Bone marrow (tissue), 2 donors: Measurements from ENCODE around the gene CA6.
"Not testable (repeated sequence)": the region's sequence is repeated elsewhere in the genome, so short reads cannot be mapped to it uniquely, and the experiment has no call there.

Experiments
- DNase-seq, 2 donors: peaks; one replicate each; lab custom pipeline; 2025; lab: John Stamatoyannopoulos, UW

Gene CA6

DNA sequence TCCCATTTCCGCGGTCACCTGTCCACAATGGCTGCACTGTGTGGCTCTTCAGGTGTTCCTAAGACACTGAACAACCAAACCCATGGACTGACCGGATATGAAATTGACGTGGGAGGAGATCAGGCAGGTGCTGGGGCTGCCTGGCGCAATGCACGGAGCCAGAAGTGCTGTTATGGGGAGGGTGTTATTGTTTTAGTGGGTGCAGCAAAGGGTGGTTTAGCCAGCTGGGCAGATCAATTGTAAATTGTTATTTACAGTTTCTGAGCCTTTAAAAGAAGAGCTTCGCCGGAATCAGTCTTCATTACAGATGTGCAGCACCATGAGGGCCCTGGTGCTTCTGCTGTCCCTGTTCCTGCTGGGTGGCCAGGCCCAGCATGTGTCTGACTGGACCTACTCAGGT is at the start of gene CA6:
Gene CA6 (plus strand): TSS at position 301 of the 400 bp plus-strand sequence. CDS start 19 bp downstream, at position 320.
- no peak for DNase-seq

DNA sequence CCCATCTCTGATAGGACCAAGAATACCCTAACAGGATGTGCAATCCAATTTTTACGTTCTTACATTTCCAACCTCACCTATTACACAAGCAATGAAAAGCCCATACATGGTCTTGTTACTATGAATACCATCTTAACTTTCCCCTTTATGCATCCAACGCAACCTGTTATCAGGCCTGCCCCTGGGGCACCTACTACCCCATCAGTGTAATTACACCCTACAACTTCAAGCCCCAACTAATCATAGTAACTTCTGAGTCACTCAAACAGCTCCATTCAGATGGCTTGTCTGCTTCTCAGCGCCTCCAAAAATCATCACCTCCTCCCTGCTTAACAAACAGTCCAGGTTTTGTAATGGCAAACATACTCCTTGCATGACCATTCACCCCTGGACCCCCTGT is 48.9 kb upstream of the CA6 start:
- not testable (repeated sequence) for DNase-seq

DNA sequence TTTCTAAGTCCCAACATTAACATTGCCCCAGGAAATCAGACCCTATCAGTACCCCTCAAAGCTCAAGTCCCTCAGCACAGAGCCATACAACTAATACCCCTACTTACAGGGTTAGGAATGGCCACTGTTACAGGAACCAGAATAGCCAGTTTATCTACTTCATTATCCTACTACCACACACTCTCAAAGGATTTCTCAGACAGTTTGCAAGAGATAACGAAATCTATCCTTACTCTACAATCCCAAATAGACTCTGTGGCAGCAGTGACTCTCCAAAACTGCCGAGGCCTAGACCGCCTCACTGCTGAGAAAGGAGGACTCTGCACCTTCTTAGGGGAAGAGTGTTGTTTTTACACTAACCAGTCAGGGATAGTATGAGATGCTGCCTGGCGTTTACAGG is 48.2 kb upstream of the CA6 start:
- not testable (repeated sequence) for DNase-seq

DNA sequence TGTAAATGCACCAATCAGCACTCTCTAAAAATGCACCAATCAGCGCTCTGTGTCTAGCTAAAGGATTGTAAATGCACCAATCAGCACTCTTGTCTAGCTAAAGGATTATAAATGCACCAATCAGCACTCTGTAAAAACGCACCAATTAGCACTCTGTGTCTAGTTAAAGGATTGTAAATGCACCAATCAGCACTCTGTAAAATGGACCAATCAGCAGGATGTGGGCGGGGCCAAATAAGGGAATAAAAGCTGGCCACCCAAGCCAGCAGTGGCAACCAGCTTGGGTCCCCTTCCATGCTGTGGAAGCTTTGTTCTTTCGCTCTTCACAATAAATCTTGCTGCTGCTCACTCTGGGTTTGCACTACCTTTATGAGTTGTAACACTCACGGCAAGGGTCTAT is 47.2 kb upstream of the CA6 start:
- DNase-seq = not testable (repeated sequence)

DNA sequence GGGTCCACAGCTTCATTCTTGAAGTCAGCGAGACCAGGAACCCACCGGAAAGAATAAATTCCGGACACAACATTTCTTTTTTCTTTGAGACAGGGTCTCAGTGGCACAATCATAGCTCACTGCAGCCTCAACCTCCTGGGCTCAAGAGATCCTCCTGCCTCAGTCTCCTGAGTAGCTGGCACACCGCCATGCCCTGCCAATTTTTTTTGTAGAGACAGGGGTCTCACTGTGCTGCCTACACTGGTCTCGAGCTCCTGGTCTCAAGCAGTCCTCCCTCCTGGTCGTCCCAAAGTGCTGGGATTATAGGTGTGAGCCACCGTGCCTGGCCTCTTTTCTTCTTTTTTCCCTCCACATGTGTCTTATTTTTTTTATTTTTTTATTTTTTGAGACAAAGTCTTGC is 46.6 kb upstream of the CA6 start:
- DNase-seq = no peak

DNA sequence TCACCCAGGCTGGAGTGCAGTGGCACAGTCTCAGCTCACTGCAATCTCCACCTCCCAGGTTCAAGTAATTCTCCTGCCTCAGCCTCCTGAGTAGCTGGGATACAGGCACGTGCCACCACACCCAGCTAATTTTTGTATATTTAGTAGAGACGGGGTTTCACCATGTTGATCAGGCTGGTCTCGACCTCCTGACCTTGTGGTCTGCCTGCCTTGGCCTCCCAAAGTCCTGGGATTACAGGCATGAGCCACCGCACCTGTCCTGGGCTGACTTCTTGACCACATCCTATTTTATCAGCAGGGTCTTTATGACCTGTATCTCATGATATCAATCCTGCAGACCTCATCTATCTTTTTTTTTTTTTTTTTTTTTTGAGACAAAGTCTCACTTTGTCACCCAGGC is 45.0 kb upstream of the CA6 start:
- DNase-seq = not testable (repeated sequence)

DNA sequence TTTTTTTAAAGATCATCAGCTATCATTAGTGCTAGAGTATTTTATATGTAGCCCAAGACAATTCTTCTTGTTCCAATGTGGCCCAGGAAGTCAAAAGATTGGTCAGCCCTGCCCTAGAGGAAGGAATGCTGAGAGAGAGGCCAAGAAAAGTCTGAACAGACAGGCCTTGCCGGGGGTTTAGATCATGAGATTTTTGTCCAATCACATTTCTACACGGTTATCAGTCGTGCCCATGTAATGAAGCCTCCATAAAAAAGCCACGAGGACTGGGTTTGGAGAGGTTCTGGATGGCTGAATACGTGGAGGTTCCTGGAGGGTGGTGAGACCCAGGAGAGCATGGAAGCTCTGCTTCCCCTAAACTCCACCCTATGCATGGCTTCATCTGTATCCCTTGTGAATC is 42.9 kb upstream of the CA6 start:
- no peak for DNase-seq

DNA sequence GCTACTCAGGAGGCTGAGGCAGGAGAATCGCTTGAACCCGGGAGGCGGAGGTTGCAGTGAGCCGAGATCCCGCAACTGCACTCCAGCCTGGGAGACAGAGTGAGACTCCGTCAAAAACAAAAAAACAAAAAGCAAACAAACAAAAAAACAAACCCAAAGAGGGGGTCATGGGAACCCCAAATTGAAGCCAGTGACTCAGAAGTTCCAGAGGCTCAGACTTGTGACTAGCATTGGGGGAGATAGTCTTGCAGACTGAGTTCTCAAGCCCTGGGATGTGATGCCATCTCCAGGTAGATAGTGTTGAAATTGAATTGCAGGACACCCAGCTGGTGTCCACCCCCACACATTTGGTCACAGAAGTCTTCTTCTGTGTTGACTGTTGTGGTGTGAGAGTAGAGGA is 42.3 kb upstream of the CA6 start:
- no peak for DNase-seq

DNA sequence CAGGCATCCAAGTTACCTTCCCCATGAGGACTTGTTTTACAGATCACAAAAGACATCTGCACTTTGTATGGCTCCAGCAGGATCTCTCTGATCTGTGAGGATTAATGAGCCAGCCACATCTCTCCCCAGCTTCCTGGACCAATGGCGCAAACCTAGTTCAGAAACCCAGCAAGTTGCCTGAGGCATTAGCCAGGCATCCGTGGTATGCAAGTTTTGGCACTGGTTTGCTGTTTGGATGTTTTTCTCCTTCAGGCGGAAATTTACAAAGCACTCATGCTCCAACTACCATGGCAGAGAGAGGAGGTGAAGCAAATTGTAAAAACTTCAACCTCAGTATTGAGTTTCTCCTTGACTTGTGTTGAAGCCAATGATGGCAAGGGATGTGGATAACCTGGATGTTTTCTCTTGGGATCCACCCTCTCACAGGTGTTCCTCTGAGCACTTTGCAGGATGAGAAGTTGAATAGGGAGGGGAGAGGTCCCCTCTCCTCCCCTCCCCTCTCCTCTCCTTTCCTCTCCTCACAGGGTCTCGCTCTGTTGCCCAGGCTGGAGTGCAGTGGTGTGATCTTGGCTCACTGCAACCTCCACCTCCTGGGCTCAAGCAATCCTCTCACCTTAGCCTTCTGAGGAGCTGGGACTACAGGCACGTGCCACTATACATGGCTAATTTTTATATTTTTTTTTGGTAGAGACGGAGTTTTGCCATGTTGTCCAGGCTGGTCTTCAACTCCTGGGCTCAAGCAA is 41.6 kb upstream of the CA6 start:
- no peak for DNase-seq

DNA sequence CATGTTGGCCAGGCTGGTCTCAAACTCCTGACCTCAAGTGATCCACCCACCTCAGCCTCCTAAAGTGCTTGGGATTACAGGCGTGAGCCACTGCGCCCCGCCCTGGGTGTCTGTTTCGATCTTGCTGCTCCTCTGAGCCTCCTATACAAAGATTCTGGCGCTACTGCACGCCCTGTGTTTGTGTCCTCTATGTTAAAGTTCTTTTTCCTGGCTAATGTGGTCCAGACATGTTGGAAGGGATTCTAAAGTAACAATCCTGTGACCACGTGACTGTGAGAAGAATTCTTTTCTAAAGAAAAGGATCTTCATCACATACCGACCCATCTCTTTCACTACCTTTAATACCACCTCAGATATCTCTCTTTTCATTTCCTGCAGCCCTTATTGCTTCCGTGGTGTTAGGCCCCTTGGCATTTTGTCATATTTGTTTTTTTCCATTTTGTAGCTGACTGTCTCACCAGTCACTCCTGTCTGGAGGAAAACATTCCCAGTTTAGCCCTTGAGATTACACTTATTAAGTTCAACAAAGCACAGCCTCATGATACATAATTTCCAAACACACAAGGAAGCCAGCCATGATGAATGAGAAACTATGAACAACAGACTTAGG is 40.0 kb upstream of the CA6 start:
- no peak for DNase-seq

DNA sequence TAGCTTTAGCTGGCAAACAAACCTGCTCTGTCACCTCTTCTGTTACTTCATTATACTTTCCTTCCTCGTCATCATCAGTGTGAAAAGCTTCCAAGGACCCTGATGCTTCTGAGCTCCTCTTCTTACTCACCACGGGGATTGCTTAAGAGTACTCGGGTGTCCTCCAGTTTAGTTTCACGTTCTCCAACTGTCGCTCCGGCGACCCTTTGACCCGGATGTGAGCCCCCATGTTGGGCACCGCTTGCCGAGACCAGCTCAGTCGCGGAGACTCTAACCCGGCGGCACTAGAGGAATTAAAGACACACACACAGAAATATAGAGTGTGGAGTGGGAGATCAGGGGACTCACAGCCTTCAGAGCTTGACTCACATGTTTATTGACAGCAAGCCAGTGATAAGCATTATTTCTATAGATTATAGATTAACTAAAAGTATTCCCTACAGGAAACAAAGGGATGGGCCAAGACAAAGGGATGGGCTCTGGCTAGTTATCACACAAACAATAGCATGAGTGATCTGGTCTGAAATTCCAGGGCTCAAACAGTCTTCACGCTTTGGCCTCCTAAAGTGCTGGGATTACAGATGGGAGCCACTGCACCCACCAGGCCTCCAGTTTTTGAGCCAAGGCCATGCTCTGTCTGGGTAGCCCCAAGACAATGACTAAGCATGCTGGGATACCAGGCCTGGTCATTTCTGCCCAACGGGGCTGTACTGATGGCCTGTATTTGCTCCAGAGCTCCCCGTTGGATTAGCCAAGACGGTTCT is 37.1 kb upstream of the CA6 start:
- DNase-seq = peak in 1 of 2 donors; percentile 16

DNA sequence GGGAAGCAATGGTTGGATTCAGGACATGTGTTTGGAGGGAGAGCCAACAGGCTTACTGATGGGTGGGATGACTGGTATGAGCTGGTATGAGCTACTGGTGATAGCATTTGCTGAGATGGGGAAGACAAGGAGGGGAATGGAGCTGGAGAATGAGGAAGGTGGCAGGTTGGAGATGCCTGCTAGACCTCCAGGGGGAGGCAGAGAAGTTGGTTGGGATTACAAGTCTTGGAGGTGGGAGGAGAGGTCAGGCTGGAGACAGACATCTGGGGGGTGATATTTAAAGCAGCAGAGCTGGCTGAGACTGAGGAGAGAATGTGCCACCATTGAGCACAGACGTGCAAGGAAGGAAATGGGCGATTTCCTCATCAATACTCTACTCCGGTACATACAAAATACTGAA is 35.3 kb upstream of the CA6 start:
- no peak for DNase-seq

DNA sequence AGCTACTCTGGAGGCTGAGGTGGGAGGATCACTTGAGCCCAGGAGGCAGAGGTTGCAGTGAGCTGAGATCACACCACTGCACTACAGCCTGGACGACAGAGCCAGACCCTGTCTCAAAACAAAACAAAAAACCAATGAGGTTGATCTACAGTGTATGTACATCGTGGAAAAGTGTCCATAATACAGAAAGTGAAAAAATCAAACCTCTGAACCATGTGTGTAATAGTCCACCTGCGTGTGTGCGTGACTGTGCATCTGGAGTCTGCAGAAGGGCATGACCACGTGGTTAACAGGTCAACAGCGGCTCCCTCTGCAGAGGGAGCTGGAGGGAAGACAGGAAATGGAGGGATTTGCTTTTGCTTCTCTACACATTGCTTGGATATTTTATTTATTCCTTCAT is 34.8 kb upstream of the CA6 start:
- DNase-seq = no peak

DNA sequence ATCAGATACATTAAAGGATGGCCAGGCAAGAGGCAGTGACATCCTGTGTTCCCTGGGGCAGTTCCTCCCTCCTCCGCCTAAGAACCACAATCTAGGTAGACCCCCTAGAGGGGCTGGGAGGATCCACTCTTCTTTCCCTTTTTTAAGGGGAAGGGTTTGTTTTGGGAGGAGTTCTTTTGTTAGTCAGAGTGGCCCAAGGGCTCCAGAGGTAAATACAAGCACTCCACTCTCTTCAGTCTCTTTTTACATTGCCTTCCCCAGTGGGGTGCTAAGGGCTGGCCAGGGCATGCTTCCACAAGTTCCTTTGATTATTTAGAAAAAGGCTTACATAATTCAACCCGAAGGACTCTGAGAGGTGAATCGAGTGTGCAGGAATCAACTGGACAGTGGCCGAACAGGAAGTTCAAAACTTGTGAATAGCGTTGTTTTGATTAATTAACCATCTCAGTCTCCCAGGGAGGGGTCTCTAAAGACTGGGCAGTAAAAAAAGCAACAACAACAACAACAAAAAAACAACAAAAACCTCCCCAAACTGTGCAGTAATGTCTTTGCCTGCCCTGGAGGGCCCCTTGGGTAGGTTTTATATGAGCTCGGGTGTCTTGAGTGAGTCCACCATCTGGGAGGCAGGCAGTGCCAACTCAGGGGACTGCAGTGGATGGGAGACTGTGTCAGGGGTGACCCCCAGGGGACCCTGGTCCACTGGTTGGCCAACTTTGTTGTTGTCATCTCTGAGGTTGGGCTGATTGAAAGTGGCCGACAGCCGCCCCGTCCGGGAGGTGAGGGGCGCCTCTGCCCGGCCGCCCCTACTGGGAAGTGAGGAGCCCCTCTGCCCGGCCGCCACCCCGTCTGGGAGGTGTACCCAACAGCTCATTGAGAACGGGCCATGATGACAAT is 34.0 kb upstream of the CA6 start:
- DNase-seq = no peak

DNA sequence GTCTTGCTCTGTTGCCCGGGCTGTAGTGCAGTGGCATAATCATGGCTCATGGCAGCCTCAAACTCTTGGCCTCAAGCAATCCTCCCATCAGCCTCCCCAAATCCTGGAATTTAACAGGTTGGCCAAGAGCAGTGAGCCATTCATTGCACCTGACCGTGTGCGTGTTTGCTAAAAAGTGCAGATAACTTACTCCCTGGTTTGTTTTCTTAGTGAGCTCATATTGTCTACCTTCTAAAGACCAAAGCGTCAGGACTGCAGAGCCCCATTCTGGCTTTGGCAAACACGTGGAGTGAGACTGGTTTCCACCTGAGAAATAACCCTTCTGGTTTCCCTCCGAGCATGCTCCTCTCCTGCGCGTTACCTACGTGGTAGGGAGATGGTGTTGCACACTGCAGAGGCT is 32.2 kb upstream of the CA6 start:
- no peak for DNase-seq

DNA sequence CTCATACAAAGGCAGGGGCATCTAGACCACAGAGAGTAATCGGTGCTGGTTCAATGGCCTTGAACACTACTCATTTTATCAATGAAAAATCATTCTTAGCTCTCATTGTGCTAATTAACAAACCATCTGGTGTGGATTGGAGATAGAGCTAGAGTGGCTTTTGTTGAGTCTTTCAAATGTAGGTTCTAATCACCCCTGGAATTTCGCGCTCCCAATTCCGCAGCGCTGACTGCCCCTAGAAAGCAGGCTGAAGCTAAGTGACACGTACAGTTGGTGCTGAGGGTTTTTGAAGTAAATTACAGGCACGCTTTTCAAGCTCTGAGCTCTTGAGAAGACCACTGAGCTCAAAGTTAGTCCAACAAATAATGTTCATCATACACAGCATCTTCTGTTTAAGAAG is 31.2 kb upstream of the CA6 start:
- DNase-seq = no peak

DNA sequence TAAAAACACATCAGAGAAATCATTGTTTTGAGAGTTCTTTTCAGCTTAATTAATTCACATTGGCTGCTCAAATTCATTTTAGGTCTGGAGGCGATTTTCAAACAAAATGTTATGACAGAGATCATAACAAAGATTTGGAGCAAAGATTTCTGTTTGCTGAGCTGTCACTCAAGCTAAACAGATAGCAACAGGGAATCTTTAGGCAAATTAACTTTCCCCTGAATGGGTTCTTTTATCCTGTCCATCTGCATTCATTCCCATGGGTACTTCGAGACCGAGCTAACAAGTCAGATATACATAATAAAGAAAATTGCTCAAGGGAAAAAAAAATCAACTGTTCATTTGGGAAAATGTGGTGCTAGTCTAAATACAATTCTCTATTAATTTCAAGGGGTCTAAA is 30.2 kb upstream of the CA6 start:
- no peak for DNase-seq

DNA sequence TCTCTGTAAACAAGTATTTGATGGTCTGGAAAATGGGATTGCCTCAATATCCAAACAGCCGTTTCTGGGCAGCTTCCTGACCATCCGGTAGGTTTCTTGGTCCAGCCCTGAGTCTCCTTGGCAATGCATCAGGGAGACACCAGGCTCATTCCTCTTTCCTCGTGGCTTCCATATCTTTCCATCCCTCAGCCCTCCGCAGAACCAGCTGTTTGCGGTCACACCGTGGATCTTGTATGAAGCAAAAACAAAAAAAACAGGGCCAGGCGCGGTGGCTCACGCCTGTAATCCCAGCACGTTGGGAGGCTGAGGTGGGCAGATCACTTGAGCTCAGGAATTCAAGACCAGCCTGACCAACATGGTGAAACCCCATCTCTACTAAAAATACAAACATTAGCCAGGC is 28.1 kb upstream of the CA6 start:
- DNase-seq = not testable (repeated sequence)

DNA sequence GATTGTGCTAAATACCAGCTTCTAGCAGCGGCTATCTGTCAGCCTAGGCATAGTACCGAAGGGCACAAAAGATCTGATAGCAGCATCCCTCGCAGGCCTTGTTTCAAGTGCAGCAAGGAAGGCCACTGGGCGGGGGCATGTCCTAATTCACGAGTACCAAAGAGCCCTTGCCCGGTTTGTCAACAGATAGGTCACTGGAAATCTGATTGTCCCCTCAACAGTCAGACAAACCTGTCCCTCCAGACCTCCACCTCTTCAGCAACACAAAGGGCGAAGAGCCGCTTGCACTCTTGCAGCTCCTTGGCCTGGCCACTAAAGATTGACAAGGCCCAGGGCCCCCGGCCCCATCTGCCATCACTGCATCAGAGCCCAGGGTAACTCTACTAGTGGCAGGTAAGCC is 22.7 kb upstream of the CA6 start:
- no peak for DNase-seq

DNA sequence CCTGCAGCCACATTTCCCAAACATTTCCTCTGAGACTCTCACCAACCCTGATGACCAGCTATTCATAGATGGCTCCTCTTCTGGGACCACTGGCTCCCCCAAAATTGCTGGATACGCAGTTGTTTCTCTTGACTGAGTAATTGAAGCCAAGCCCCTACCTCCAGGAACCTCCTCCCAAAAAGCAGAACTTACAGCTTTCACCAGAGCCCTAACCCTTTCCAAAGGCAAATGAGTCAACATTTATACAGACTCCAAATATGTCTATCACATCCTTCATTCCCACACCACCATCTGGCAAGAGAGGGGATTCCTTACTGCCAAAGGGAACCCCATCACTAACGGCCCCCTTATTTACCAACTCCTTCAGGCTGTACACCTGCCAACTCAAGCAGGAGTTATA is 20.3 kb upstream of the CA6 start:
- DNase-seq = peak in 1 of 2 donors; percentile 79

DNA sequence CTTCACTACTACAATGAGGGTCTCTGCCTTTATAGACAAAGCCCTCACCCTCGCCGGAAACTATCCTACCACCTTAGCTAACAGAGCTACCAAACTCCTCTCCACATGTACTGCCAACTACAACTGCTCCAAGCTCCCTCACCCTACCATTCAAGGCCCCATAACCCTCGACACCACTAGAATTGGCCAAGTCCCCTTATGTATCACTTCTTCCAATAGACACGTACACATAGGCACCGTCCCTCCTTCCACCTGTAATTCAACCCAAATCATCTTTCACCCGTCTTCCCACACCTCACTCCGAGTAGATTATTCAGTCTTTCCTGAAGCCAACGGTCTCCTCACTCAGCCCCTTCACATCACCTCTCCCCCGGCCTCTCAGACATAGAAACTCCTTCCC is 19.7 kb upstream of the CA6 start:
- no peak for DNase-seq
